ENCODE data around the gene SIRT5. TPM values are rescaled to one million over a fixed set of nuclear protein-coding genes. Genes with fewer than 3 reads are reported as not detected.
A peak's percentile ranks its signal among the peaks of the same experiment; 100 is the strongest.

SIRT5 gene
- polyA plus RNA-seq (ENCODE audit: insufficient read length in 4 of 4), result 10 to 100 TPM; 10.9 to 25.7 (median 21.7) TPM

- peak; percentile 60 to 71 (median 65) for DNase-seq (ENCODE audit: low read depth in 4 of 4, low spot score in 3 of 4)
Measured at GRCh38 chr6:13574571-13575376, at the start of gene SIRT5. TSS of gene SIRT5 (plus strand) at chr6:13574601. CDS start at chr6:13584111, 9,510 bp downstream.

- no peak for DNase-seq (ENCODE audit: low read depth in 4 of 4, low spot score in 3 of 4)
Measured at GRCh38 chr6:13524801-13525508, 49.4 kb upstream of the SIRT5 start.

GRCh38 chr6:13526357-13526726 lies 48.1 kb upstream of the SIRT5 start:
- DNase-seq (ENCODE audit: low read depth in 4 of 4, low spot score in 3 of 4), result no peak

- DNase-seq (ENCODE audit: low read depth in 4 of 4, low spot score in 3 of 4), result no peak
Measured at GRCh38 chr6:13526727-13527670, 47.4 kb upstream of the SIRT5 start.

GRCh38 chr6:13527671-13528056 lies 46.7 kb upstream of the SIRT5 start:
- no peak for DNase-seq (ENCODE audit: low read depth in 4 of 4, low spot score in 3 of 4)

GRCh38 chr6:13528232-13528631 lies 46.2 kb upstream of the SIRT5 start:
- DNase-seq (ENCODE audit: low read depth in 4 of 4, low spot score in 3 of 4), result no peak

- DNase-seq (ENCODE audit: low read depth in 4 of 4, low spot score in 3 of 4), result no peak
Measured at GRCh38 chr6:13528777-13529343, 45.5 kb upstream of the SIRT5 start.

GRCh38 chr6:13531956-13532355 lies 42.4 kb upstream of the SIRT5 start:
- DNase-seq (ENCODE audit: low read depth in 4 of 4, low spot score in 3 of 4), result no peak

GRCh38 chr6:13534536-13534935 lies 39.9 kb upstream of the SIRT5 start:
- no peak for DNase-seq (ENCODE audit: low read depth in 4 of 4, low spot score in 3 of 4)

- DNase-seq (ENCODE audit: low read depth in 4 of 4, low spot score in 3 of 4), result no peak
Measured at GRCh38 chr6:13535306-13535705, 39.1 kb upstream of the SIRT5 start.

GRCh38 chr6:13536796-13537526 lies 37.4 kb upstream of the SIRT5 start:
- no peak for DNase-seq (ENCODE audit: low read depth in 4 of 4, low spot score in 3 of 4)

GRCh38 chr6:13537527-13537897 lies 36.9 kb upstream of the SIRT5 start:
- DNase-seq (ENCODE audit: low read depth in 4 of 4, low spot score in 3 of 4), result no peak

GRCh38 chr6:13538084-13538483 lies 36.3 kb upstream of the SIRT5 start:
- no peak for DNase-seq (ENCODE audit: low read depth in 4 of 4, low spot score in 3 of 4)

GRCh38 chr6:13538600-13538999 lies 35.8 kb upstream of the SIRT5 start:
- DNase-seq (ENCODE audit: low read depth in 4 of 4, low spot score in 3 of 4), result no peak

GRCh38 chr6:13539572-13539971 lies 34.8 kb upstream of the SIRT5 start:
- DNase-seq (ENCODE audit: low read depth in 4 of 4, low spot score in 3 of 4), result no peak

- no peak for DNase-seq (ENCODE audit: low read depth in 4 of 4, low spot score in 3 of 4)
Measured at GRCh38 chr6:13541496-13541895, 32.9 kb upstream of the SIRT5 start.

GRCh38 chr6:13544454-13545186 lies 29.8 kb upstream of the SIRT5 start:
- DNase-seq (ENCODE audit: low read depth in 4 of 4, low spot score in 3 of 4), result no peak

- no peak for DNase-seq (ENCODE audit: low read depth in 4 of 4, low spot score in 3 of 4)
Measured at GRCh38 chr6:13545885-13546284, 28.5 kb upstream of the SIRT5 start.

GRCh38 chr6:13548500-13549210 lies 25.7 kb upstream of the SIRT5 start:
- no peak for DNase-seq (ENCODE audit: low read depth in 4 of 4, low spot score in 3 of 4)
